Smooth muscle cell of bladder (primary cell): ENCODE data around the gene B3GALNT1. TPM values are rescaled to one million over a fixed set of nuclear protein-coding genes. Genes with fewer than 3 reads are reported as not detected.

Experiments
- total RNA-seq: library from RNA; depleted of rRNA; stranded (reverse); fragments of >200 nt; gene quantifications from 2 replicates; pipeline ENCODE4 v1.2.3, GENCODE V29; 2014

B3GALNT1 gene
- 10.1 and 10.6 TPM in 2 replicates for total RNA-seq

GRCh38 chr3:161104561-161105551 is at the start of gene B3GALNT1:
TSS of gene B3GALNT1 (minus strand) at chr3:161105349. CDS start at chr3:161086754, 18,595 bp downstream.

Other genes with a start within 250 kb of the B3GALNT1 start
- 57.3 and 77.0 TPM in 2 replicates for gene NMD3, start 116.0 kb upstream of the B3GALNT1 start, total RNA-seq